HL-60 (cell line): ENCODE measurements around the gene ZFHX2.

Experiments
- DNase-seq, 2 experiments: peaks; one replicate each; pipeline ENCODE4 v3.0.0-alpha.2; 2010 to 2020; ENCODE audit warnings: low read depth in 1 of 2, low spot score in 1 of 2
- H3K27ac ChIP-seq: fragments of 250-450 bp; sonication (Bioruptor Pico); replicated peaks from 2 replicates; pipeline ENCODE4 v1.5.1; 2020; ENCODE audit warnings: mild to moderate bottlenecking, moderate library complexity
- H3K27me3 ChIP-seq: fragments of 250-450 bp; sonication (Bioruptor Pico); 2 replicates; pipeline ENCODE4 v1.5.1; 2021; ENCODE audit warnings: mild to moderate bottlenecking, moderate library complexity; ENCODE audit not compliant: insufficient read depth, poor library complexity, severe bottlenecking
- H3K4me3 ChIP-seq: replicated peaks from 2 replicates; pipeline ENCODE4 v1.5.1; 2011; ENCODE audit warnings: mild to moderate bottlenecking, control low read depth, low read length; ENCODE audit not compliant: insufficient read depth
- CTCF ChIP-seq: IDR thresholded peaks from one replicate; pipeline ENCODE4 v1.5.1; 2011; ENCODE audit warnings: low read length, control low read depth, inconsistent platforms; ENCODE audit not compliant: insufficient read depth
- GABPA ChIP-seq: IDR thresholded peaks from 2 replicates; pipeline ENCODE4 v1.6.1; 2012; ENCODE audit warnings: low read depth
- POLR2AphosphoS5 ChIP-seq: IDR thresholded peaks from 2 replicates; pipeline ENCODE4 v1.6.1; 2012; ENCODE audit warnings: low read depth
- REST ChIP-seq: IDR thresholded peaks from 2 replicates; pipeline ENCODE4 v1.6.1; 2012; ENCODE audit warnings: low read depth; ENCODE audit not compliant: insufficient replicate concordance
- SPI1 ChIP-seq: IDR thresholded peaks from 2 replicates; pipeline ENCODE4 v1.6.1; 2012; ENCODE audit warnings: low read depth, mild to moderate bottlenecking, borderline replicate concordance

ZFHX2 gene

DNA sequence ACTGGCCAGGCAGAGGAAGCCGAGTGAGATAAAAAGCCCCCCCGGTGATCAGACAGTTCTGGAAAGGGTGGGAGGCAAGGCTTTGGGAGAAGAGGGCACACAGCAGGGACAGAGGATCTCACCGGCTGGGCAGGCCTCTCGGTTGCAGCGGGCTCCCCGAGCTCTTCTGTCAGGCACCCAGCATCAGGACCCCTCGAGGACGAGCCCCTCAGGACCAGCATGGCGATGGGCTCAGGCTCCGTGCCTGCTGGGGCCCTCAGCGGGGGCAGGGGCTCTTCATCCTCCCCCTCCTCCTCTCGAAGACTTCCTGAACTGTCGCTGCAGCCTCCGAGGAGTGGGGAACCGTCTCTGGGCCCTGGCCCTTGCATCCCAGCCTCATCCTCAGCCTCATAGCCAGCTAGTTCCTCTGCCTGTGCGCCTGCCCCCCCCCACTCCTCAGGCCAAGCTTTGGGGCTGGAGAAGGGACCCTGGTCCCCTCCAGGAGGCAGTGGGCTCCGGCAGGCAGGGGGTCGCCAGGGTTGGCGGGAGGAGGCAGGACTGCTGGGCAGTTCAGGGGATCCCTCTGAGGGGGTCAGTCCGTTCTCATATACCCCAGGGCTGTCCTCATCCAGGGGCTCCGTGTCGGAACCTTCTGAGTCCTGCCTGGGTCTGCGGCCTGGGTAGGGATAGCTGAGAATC, 19.4 kb upstream of the ZFHX2 start:
- H3K27ac ChIP-seq = no peak overlapping the region
- peaks cover 4% of the 10 kb centered on the region for H3K27me3 ChIP-seq
- TF ChIP-seq CTCF = no peak
- no peak for TF ChIP-seq GABPA
- no peak for TF ChIP-seq SPI1
- no peak for TF ChIP-seq POLR2AphosphoS5
- TF ChIP-seq REST = no peak
- H3K4me3 ChIP-seq = no peak overlapping the region
- no peak for DNase-seq

- Histone ChIP-seq H3K4me3 (no peak overlapping the region), H3K27ac (no peak overlapping the region), H3K27me3 (no peaks in the 10 kb centered on the region)
- TF ChIP-seq SPI1 (no peak), REST (no peak), CTCF (no peak), GABPA (no peak), POLR2AphosphoS5 (no peak)
- no peak for DNase-seq
Measured at GRCh38 chr14:23569443-23570151, 18.0 kb upstream of the ZFHX2 start.

- H3K27ac ChIP-seq = peak overlapping the region; percentile 63; the same call in 1 of the 2 replicates
- peak in 1 of 2 experiments; percentile 58 for DNase-seq
- no peaks in the 10 kb centered on the region for H3K27me3 ChIP-seq
- TF ChIP-seq POLR2AphosphoS5 (no peak), GABPA (no peak), CTCF (peak; percentile 14), SPI1 (peak; percentile 71), REST (no peak)
- H3K4me3 ChIP-seq = no peak overlapping the region
Measured at GRCh38 chr14:23568600-23569331, 17.2 kb upstream of the ZFHX2 start.
